Measurements from ENCODE around the gene NR3C2. TPM values are rescaled to one million over a fixed set of nuclear protein-coding genes. Genes with fewer than 3 reads are reported as not detected.
A peak's percentile ranks its signal among the peaks of the same experiment; 100 is the strongest.

Gene NR3C2
- total and polyA plus RNA-seq, 2 experiments from 2014 or later = 1.2 to 3.0 TPM

DNA sequence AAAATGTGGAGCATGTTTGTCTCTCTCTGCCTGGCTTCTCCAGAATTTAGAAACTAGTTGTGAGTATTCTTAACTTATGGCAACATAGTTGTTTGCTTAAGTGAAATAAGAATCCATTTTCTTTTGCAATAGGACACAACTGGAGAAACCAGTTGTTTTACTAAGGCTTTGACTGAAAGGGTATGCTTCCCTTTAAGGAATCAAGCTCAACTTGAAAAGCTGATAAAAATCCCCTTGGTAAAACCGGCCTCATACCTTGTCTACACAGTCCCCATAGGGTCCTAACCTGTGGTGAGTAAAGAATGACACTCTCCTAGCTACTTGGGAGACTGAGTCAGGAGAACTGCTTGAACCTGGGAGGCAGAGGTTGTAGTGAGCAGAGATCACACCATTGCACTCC lies 139.8 kb downstream of the NR3C2 start (continued):
- TF ChIP-seq, protein P1, sequence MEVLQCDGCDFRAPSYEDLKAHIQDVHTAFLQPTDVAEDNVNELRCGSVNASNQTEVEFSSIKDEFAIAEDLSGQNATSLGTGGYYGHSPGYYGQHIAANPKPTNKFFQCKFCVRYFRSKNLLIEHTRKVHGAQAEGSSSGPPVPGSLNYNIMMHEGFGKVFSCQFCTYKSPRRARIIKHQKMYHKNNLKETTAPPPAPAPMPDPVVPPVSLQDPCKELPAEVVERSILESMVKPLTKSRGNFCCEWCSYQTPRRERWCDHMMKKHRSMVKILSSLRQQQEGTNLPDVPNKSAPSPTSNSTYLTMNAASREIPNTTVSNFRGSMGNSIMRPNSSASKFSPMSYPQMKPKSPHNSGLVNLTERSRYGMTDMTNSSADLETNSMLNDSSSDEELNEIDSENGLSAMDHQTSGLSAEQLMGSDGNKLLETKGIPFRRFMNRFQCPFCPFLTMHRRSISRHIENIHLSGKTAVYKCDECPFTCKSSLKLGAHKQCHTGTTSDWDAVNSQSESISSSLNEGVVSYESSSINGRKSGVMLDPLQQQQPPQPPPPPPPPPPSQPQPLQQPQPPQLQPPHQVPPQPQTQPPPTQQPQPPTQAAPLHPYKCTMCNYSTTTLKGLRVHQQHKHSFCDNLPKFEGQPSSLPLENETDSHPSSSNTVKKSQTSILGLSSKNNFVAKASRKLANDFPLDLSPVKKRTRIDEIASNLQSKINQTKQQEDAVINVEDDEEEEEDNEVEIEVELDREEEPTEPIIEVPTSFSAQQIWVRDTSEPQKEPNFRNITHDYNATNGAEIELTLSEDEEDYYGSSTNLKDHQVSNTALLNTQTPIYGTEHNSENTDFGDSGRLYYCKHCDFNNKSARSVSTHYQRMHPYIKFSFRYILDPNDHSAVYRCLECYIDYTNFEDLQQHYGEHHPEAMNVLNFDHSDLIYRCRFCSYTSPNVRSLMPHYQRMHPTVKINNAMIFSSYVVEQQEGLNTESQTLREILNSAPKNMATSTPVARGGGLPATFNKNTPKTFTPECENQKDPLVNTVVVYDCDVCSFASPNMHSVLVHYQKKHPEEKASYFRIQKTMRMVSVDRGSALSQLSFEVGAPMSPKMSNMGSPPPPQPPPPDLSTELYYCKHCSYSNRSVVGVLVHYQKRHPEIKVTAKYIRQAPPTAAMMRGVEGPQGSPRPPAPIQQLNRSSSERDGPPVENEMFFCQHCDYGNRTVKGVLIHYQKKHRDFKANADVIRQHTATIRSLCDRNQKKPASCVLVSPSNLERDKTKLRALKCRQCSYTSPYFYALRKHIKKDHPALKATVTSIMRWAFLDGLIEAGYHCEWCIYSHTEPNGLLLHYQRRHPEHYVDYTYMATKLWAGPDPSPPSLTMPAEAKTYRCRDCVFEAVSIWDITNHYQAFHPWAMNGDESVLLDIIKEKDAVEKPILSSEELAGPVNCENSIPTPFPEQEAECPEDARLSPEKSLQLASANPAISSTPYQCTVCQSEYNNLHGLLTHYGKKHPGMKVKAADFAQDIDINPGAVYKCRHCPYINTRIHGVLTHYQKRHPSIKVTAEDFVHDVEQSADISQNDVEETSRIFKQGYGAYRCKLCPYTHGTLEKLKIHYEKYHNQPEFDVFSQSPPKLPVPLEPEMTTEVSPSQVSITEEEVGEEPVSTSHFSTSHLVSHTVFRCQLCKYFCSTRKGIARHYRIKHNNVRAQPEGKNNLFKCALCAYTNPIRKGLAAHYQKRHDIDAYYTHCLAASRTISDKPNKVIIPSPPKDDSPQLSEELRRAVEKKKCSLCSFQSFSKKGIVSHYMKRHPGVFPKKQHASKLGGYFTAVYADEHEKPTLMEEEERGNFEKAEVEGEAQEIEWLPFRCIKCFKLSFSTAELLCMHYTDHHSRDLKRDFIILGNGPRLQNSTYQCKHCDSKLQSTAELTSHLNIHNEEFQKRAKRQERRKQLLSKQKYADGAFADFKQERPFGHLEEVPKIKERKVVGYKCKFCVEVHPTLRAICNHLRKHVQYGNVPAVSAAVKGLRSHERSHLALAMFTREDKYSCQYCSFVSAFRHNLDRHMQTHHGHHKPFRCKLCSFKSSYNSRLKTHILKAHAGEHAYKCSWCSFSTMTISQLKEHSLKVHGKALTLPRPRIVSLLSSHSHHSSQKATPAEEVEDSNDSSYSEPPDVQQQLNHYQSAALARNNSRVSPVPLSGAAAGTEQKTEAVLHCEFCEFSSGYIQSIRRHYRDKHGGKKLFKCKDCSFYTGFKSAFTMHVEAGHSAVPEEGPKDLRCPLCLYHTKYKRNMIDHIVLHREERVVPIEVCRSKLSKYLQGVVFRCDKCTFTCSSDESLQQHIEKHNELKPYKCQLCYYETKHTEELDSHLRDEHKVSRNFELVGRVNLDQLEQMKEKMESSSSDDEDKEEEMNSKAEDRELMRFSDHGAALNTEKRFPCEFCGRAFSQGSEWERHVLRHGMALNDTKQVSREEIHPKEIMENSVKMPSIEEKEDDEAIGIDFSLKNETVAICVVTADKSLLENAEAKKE (CRISPR knock-in tag; IDR thresholded peaks at IDR 0.05) = no peak
- TF ChIP-seq, protein P2, sequence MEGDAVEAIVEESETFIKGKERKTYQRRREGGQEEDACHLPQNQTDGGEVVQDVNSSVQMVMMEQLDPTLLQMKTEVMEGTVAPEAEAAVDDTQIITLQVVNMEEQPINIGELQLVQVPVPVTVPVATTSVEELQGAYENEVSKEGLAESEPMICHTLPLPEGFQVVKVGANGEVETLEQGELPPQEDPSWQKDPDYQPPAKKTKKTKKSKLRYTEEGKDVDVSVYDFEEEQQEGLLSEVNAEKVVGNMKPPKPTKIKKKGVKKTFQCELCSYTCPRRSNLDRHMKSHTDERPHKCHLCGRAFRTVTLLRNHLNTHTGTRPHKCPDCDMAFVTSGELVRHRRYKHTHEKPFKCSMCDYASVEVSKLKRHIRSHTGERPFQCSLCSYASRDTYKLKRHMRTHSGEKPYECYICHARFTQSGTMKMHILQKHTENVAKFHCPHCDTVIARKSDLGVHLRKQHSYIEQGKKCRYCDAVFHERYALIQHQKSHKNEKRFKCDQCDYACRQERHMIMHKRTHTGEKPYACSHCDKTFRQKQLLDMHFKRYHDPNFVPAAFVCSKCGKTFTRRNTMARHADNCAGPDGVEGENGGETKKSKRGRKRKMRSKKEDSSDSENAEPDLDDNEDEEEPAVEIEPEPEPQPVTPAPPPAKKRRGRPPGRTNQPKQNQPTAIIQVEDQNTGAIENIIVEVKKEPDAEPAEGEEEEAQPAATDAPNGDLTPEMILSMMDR (conservative IDR thresholded peaks at IDR 0.05; ENCODE audit: low read depth in 2 of 2) = no peak
- TF ChIP-seq CREB1 (CRISPR knock-in tag; IDR thresholded peaks at IDR 0.05; ENCODE audit: low read depth) (no peak), EZH2 (IDR thresholded peaks at IDR 0.05; ENCODE audit: low read depth, unreplicated experiment) (no peak), JUNB (IDR thresholded peaks at IDR 0.05; ENCODE audit: unreplicated experiment) (no peak)

DNA sequence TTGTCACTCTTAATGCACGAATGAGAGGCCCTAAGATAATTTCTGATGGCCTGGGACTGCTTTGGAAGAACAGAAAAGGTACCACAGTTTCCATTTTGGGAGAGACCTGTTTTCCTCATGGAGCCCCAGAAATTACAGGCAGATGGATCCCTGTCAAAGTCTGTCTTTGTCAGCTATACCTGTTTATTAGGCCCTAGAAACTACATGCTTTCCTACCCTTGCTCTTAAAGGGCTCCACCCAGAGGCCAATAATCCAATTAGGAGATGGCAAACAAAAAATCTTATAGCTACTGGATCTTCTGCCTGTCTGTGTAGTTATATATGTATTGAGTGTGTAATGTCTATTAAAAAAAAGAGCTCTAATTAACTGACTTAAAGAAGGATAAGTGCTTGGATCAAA lies 141.3 kb downstream of the NR3C2 start:
- peaks cover 58% of the 10 kb centered on the region for H3K9me3 Mint-ChIP-seq
- Histone ChIP-seq H4K20me1 (replicated peaks; ENCODE audit: insufficient read depth) (no peaks in the 10 kb centered on the region), H3K4me3 (no peak overlapping the region), H3K36me3 (ENCODE audit: insufficient read depth) (peaks cover 13% of the 10 kb centered on the region), H3K27ac (ENCODE audit: low read depth) (no peak overlapping the region), H3K9me2 (ENCODE audit: insufficient read depth) (no peaks in the 10 kb centered on the region), H3K4me2 (no peak overlapping the region), H2AFZ (no peak overlapping the region), H3K27me3 (ENCODE audit: insufficient read depth) (no peaks in the 10 kb centered on the region), H3F3A (replicated peaks; ENCODE audit: low read depth) (no peaks in the 10 kb centered on the region), H3K4me1 (ENCODE audit: insufficient read depth) (no peaks in the 10 kb centered on the region), H3K79me2 (replicated peaks; ENCODE audit: insufficient read depth) (no peaks in the 10 kb centered on the region)
- H3K27ac Mint-ChIP-seq = no peak overlapping the region
- peaks cover 36% of the 10 kb centered on the region; the same call in 2 of the 3 replicates for H3K36me3 Mint-ChIP-seq (ENCODE audit: low read depth)
- peaks cover 2% of the 10 kb centered on the region for H3K27me3 Mint-ChIP-seq (ENCODE audit: insufficient read depth, low read depth, poor library complexity)
- ATAC-seq = no peak
- H3K4me1 Mint-ChIP-seq = no peaks in the 10 kb centered on the region
- TF ChIP-seq ZNF331 (CRISPR knock-in tag; IDR thresholded peaks at IDR 0.05; ENCODE audit: low read depth) = no peak
- TF ChIP-seq, protein P2 (conservative IDR thresholded peaks at IDR 0.05; ENCODE audit: low read depth in 2 of 2) = peak in 1 of 2 experiments; percentile 27; a peak in 2 of 4 replicates
- H3K4me3 Mint-ChIP-seq = no peak overlapping the region
- DNase-seq (ENCODE audit: low spot score) = peak; percentile 46
